Esophagus muscularis mucosa (tissue), 4 donors: ENCODE data around the gene ATP5F1D. TPM values are rescaled to one million over a fixed set of nuclear protein-coding genes. Genes with fewer than 3 reads are reported as not detected.

Experiments used
- DNase-seq: peaks from one replicate; pipeline ENCODE4 v3.0.0-alpha.2; 2017; ENCODE audit errors: extremely low spot score
- H3K27ac ChIP-seq, 4 donors: fragments of 200-600 bp; sonication (generic); replicated peaks in 1 of 4; 1 replicate in 3 of 4; 2 replicates in 1 of 4; pipeline ENCODE4 v1.5.1; 2016 to 2019; ENCODE audit warnings: mild to moderate bottlenecking in 1 of 4
- H3K27me3 ChIP-seq, 4 donors: fragments of 200-600 bp; sonication (generic); one replicate each; pipeline versions ENCODE4 v1.5.1 to v1.6.0; 2016 to 2019
- H3K36me3 ChIP-seq, 4 donors: fragments of 200-600 bp; sonication (generic); one replicate each; pipeline ENCODE4 v1.5.1; 2016 to 2019
- H3K4me1 ChIP-seq, 4 donors: fragments of 200-600 bp; sonication (generic); one replicate each; pipeline ENCODE4 v1.5.1; 2016 to 2019
- H3K4me3 ChIP-seq, 4 donors: fragments of 200-600 bp; sonication (generic); 1 replicate in 2 of 4; 2 replicates in 2 of 4; pipeline ENCODE4 v1.5.1; 2016 to 2019; ENCODE audit warnings: mild to moderate bottlenecking in 4 of 4, moderate library complexity in 1 of 4
- H3K9me3 ChIP-seq, 4 donors: fragments of 200-600 bp; sonication (generic); 1 replicate in 3 of 4; 2 replicates in 1 of 4; pipeline ENCODE4 v1.5.1; 2016 to 2019
- EP300 ChIP-seq: sonication (generic); formaldehyde crosslinking; IDR thresholded peaks from one replicate; pipeline ENCODE4 v1.6.1; 2017; ENCODE audit warnings: antibody characterized with exemption
- POLR2A ChIP-seq: fragments of 450-650 bp; IDR thresholded peaks from one replicate; pipeline ENCODE4 v1.6.1; 2017; ENCODE audit warnings: antibody characterized with exemption, moderate library complexity, mild to moderate bottlenecking, low read depth
- POLR2AphosphoS5 ChIP-seq, 2 donors: sonication (generic); formaldehyde crosslinking; IDR thresholded peaks; one replicate each; pipeline ENCODE4 v1.6.1; 2017; ENCODE audit warnings: antibody characterized with exemption in 2 of 2
- WGBS: methylation state at CpG from one replicate; pipeline ENCODE4 v1.1.5; 2018; 5-methylcytosine and 5-hydroxymethylcytosine counted together
- intact Hi-C: fragments of 100-400 bp; cut with DNase I; formaldehyde crosslinking; loops from one replicate; pipeline ENCODE4 v1.15.1; 2023
- total RNA-seq, 4 donors: library from RNA; depleted of rRNA; stranded (reverse); fragments of >200 nt; gene quantifications; one replicate each; pipeline versions ENCODE4 v1.1.0 to v1.2.1, GENCODE V29; 2016
- TF ChIP-seq, protein P1 (sequence below), 3 experiments: fragments of 200-600 bp in 2 of 3; fragments of 450-650 bp in 1 of 3; sonication (generic) in 2 of 3; IDR thresholded peaks; one replicate each; pipeline ENCODE4 v1.5.1; 2017 to 2019; ENCODE audit warnings: antibody characterized with exemption in 3 of 3, mild to moderate bottlenecking in 2 of 3, moderate library complexity in 1 of 3

ATP5F1D gene
- total RNA-seq, 4 donors from 2014 or later, result 77.5 to 140 (median 109) TPM

DNA sequence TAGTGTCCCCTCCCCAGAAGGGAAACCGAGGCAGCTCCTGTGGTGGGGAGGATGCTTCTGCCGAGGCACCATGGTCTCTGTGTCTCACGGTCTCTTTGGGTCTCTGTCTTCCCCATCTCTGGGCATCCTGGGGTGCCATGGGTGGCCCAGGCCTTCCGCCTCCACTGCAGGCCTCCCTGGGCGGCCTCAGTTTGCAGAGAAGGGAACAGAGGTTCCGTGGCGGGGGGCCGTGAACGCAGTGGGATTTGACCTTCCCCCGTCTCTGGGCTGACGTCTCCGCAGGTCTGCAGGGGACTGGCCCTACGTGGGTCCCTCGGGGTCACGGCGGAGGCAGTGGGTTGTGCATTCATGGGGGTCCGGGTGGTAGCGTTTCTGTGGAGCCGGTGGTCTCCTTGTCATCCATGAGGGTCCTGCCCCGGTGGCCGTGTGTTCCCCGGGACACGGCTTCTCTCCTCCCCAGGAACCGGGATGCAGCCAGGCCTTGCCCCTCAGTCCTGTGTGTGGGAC lies 48.7 kb downstream of the ATP5F1D start:
- Histone ChIP-seq H3K36me3 (no peaks in the 10 kb centered on the region), H3K4me1 (peaks cover 2 to 28% (median 24%) of the 10 kb centered on the region in 4 donors), H3K4me3 (no peak overlapping the region), H3K27ac (no peak overlapping the region), H3K27me3 (peaks cover 0 to 95% (median 44%) of the 10 kb centered on the region in 4 donors), H3K9me3 (no peaks in the 10 kb centered on the region)
- DNase-seq, result no peak
- intact Hi-C loops, result no loop called here
- TF ChIP-seq POLR2A, result no peak
- no peak for TF ChIP-seq EP300
- TF ChIP-seq, protein P1, sequence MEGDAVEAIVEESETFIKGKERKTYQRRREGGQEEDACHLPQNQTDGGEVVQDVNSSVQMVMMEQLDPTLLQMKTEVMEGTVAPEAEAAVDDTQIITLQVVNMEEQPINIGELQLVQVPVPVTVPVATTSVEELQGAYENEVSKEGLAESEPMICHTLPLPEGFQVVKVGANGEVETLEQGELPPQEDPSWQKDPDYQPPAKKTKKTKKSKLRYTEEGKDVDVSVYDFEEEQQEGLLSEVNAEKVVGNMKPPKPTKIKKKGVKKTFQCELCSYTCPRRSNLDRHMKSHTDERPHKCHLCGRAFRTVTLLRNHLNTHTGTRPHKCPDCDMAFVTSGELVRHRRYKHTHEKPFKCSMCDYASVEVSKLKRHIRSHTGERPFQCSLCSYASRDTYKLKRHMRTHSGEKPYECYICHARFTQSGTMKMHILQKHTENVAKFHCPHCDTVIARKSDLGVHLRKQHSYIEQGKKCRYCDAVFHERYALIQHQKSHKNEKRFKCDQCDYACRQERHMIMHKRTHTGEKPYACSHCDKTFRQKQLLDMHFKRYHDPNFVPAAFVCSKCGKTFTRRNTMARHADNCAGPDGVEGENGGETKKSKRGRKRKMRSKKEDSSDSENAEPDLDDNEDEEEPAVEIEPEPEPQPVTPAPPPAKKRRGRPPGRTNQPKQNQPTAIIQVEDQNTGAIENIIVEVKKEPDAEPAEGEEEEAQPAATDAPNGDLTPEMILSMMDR (IDR thresholded peaks at IDR 0.05), result no peak
- no peak for TF ChIP-seq POLR2AphosphoS5 (IDR thresholded peaks at IDR 0.05)
- 88% methylated on average over 3 of the region's 24 CpGs for WGBS

DNA sequence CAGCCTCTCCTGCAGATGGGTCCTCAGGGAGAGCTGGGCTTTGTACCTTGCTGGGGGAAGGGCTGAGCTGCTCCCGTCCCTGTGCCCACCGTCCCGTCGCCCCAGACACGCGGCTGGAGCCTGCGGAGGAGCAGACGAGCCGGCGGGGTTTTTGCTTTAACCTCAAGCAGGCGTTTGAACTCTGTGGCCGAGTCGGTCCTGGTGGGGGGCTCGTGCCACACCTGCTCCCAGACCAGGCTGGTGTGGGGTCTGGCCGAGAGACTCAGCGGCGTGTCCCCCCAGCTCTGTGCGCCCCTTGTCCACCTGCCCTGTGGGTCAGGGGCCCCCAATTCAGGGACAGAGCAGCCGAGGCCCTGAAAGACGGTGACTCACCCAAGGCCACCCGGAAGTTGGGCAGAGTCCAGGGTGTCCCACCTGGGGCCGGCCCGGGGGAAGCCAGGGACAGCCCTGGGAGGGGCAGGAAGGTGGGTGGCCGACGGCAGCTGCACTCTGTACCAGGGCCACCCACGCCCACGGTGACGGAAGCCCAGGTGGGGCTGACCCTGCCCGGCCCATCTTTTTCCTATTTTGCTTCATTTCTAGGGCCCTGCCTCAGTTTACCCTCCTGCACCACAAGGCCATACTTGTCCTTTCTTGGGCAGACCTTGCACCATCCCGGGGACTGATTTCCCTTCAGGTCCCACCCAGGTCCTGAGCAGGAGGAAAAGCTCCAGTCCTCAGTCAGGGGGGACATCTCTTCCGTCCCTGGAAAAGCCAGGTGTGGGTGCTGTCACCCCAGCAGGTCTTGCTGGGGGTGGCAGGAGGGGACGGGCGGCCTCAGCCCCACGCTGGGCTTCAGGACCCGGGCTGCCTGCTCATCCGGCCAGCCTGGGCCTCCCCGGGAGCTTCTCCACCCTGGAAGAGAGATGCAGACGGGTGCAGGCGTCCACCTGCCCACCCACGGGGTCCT lies 49.4 kb downstream of the ATP5F1D start:
- Histone ChIP-seq H3K27ac (no peak overlapping the region), H3K4me3 (no peak overlapping the region), H3K9me3 (no peaks in the 10 kb centered on the region), H3K27me3 (peaks cover 0 to 98% (median 46%) of the 10 kb centered on the region in 4 donors), H3K4me1 (peaks cover 6 to 31% (median 28%) of the 10 kb centered on the region in 4 donors), H3K36me3 (no peaks in the 10 kb centered on the region)
- intact Hi-C loops, result no loop called here
- no peak for DNase-seq
- 85% methylated on average over 25 of the region's 40 CpGs for WGBS
- no peak for TF ChIP-seq POLR2AphosphoS5 (IDR thresholded peaks at IDR 0.05)
- no peak for TF ChIP-seq EP300
- TF ChIP-seq POLR2A, result no peak
- TF ChIP-seq, protein P1 (IDR thresholded peaks at IDR 0.05), result no peak

DNA sequence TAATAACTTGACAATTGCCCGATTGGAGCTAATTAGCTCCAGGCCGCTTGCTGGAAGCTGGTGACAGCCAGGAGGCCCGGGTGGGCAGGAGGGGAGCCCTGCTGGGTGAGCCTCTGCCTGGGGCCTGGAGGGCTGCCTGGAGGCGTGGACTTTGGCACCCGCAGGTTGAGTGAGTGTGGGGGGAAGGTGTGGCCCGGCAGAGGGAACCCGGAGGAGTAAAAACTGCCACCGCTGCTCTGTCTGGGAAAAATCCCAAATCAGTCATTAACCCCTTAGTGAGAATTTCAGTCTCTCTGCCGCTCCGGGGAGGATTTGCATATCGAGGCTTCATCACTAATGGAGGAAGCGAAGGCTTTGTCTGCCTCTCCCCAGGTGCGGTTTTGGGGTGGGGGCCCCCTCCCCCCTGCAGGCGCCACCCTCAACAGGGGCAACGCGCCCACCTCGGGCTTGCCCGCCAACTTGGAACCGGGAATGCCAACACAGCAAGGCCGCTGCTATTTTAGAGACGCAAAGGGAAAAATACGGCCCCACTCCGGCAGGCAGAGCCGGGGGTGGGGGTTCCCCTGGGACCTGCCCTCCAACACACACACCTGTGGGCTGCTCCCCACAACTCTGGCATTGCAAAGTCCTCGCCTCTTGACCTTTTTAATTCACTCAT lies 50.3 kb downstream of the ATP5F1D start:
- DNase-seq, result no peak

DNA sequence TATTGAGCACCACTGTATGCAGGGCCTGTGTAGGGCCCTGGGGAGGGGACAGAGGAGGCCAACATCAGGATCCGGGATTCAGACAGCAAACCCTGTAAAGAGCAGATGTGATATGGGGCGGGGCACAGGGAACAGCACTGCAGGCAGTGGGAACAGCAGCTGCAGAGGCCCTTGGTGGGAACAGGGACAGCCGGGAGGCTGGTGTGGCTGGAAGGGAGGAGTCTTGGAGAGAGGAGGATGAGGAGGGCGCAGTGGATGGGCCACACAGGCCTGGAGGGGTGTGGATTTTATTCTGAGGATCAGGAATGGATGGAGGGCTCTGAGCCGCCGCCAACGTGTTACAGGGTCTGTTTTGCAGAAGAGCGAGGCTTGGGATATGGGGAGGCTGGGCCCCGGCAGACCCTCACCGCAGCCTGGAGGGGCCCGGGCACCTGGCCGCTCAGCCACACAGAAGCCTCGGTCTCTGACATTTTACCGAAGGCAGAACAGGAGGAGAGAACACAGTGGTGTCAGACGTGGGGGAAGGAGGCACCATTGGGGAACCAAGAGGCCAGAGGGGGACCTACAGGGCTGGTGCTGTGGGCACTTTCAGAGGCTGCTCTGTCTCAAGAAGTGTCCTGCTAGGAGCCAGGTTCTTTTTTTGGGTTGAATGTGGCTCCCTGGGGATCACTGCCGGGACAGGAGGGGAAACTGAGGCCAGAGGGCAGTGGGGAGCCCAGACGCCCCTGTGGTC lies 51.0 kb downstream of the ATP5F1D start:
- Histone ChIP-seq H3K27ac (no peak overlapping the region), H3K27me3 (peaks cover 0 to 95% (median 33%) of the 10 kb centered on the region in 4 donors), H3K4me1 (peaks cover 6 to 16% (median 15%) of the 10 kb centered on the region in 4 donors), H3K4me3 (no peak overlapping the region), H3K9me3 (no peaks in the 10 kb centered on the region), H3K36me3 (no peaks in the 10 kb centered on the region)
- intact Hi-C loops, result no loop called here
- no peak for TF ChIP-seq POLR2A
- TF ChIP-seq, protein P1 (IDR thresholded peaks at IDR 0.05), result no peak
- no peak for TF ChIP-seq EP300
- TF ChIP-seq POLR2AphosphoS5 (IDR thresholded peaks at IDR 0.05), result no peak
- 90% methylated on average over 15 of the region's 17 CpGs for WGBS
- DNase-seq, result no peak

More for the DNA sequence above, 50.3 kb downstream of the ATP5F1D start:
- H3K9me3 ChIP-seq, result no peaks in the 10 kb centered on the region
- H3K4me3 ChIP-seq, result no peak overlapping the region
- peaks cover 0 to 100% (median 40%) of the 10 kb centered on the region in 4 donors for H3K27me3 ChIP-seq
- no peak for TF ChIP-seq EP300
- TF ChIP-seq, protein P1 (IDR thresholded peaks at IDR 0.05), result no peak
- TF ChIP-seq POLR2AphosphoS5 (IDR thresholded peaks at IDR 0.05), result no peak
- no peak for TF ChIP-seq POLR2A
- H3K4me1 ChIP-seq, result peaks cover 6 to 23% (median 22%) of the 10 kb centered on the region in 4 donors
- intact Hi-C loops, result no loop called here
- no peaks in the 10 kb centered on the region for H3K36me3 ChIP-seq
- WGBS, result 65% methylated on average over 24 of the region's 25 CpGs
- H3K27ac ChIP-seq, result no peak overlapping the region
